ENCODE data around the gene ELN.

GRCh38 chr7:74025730-74026129 lies 2.2 kb upstream of the ELN start:
- TF ChIP-seq, protein P1, sequence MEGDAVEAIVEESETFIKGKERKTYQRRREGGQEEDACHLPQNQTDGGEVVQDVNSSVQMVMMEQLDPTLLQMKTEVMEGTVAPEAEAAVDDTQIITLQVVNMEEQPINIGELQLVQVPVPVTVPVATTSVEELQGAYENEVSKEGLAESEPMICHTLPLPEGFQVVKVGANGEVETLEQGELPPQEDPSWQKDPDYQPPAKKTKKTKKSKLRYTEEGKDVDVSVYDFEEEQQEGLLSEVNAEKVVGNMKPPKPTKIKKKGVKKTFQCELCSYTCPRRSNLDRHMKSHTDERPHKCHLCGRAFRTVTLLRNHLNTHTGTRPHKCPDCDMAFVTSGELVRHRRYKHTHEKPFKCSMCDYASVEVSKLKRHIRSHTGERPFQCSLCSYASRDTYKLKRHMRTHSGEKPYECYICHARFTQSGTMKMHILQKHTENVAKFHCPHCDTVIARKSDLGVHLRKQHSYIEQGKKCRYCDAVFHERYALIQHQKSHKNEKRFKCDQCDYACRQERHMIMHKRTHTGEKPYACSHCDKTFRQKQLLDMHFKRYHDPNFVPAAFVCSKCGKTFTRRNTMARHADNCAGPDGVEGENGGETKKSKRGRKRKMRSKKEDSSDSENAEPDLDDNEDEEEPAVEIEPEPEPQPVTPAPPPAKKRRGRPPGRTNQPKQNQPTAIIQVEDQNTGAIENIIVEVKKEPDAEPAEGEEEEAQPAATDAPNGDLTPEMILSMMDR (IDR thresholded peaks at IDR 0.05) = no peak
- TF ChIP-seq POLR2A (IDR thresholded peaks at IDR 0.05) = no peak
